ENCODE data around the gene SPINT1.

SPINT1 gene

GRCh38 chr15:40843885-40844695 is at the start of gene SPINT1:
Gene SPINT1, plus strand, starts transcription at chr15:40844048. Its CDS starts 507 bp downstream, at chr15:40844555.
- DNase-seq, result peak in 4 of 6 experiments; percentile 10 to 63 (median 32)

GRCh38 chr15:40796041-40796440 is 47.8 kb upstream of the SPINT1 start:
- DNase-seq, result no peak

- no peak for DNase-seq
Measured at GRCh38 chr15:40796512-40796911, 47.3 kb upstream of the SPINT1 start.

- no peak for DNase-seq
Measured at GRCh38 chr15:40799523-40799922, 44.3 kb upstream of the SPINT1 start.

- no peak for DNase-seq
Measured at GRCh38 chr15:40803076-40803475, 40.8 kb upstream of the SPINT1 start.

GRCh38 chr15:40803688-40804087 is 40.2 kb upstream of the SPINT1 start:
- no peak for DNase-seq

- no peak for DNase-seq
Measured at GRCh38 chr15:40806672-40807027, 37.2 kb upstream of the SPINT1 start.

GRCh38 chr15:40807028-40807887 is 36.6 kb upstream of the SPINT1 start, which contains the start of the genes DNAJC17 and ZFYVE19:
Gene DNAJC17, minus strand, starts transcription at chr15:40807473. Its CDS starts 27 bp downstream, at chr15:40807446.
Gene ZFYVE19, plus strand, starts transcription at chr15:40807089. Its CDS starts 501 bp downstream, at chr15:40807590.
- DNase-seq, result peak; percentile 86 to 96 (median 90)

GRCh38 chr15:40807888-40808461 is 35.9 kb upstream of the SPINT1 start:
- no peak for DNase-seq

GRCh38 chr15:40808861-40809450 is 34.9 kb upstream of the SPINT1 start:
- DNase-seq, result no peak

GRCh38 chr15:40812721-40813425 is 31.0 kb upstream of the SPINT1 start:
- no peak for DNase-seq

GRCh38 chr15:40815042-40815698 is 28.7 kb upstream of the SPINT1 start:
- no peak for DNase-seq

GRCh38 chr15:40819048-40819447 is 24.8 kb upstream of the SPINT1 start:
- no peak for DNase-seq

- DNase-seq, result no peak
Measured at GRCh38 chr15:40821195-40821594, 22.7 kb upstream of the SPINT1 start.

- no peak for DNase-seq
Measured at GRCh38 chr15:40823572-40824343, 20.1 kb upstream of the SPINT1 start.

- DNase-seq, result no peak
Measured at GRCh38 chr15:40825661-40826422, 18.0 kb upstream of the SPINT1 start.

- DNase-seq, result no peak
Measured at GRCh38 chr15:40826423-40827075, 17.3 kb upstream of the SPINT1 start.

GRCh38 chr15:40828447-40829036 is 15.3 kb upstream of the SPINT1 start, which contains the start of gene PPP1R14D:
Gene PPP1R14D, minus strand, starts transcription at chr15:40828708. Its CDS starts 67 bp downstream, at chr15:40828641.
- DNase-seq, result no peak

- DNase-seq, result no peak
Measured at GRCh38 chr15:40829115-40829514, 14.7 kb upstream of the SPINT1 start.
